HG02870 (cell line): Measurements from ENCODE around the gene BACH2.

Source experiments
- ATAC-seq: cut with Tn5 transposase; IDR thresholded peaks from one replicate; pipeline ENCODE4 v1.9.1; 2021; ENCODE audit warnings: mild to moderate bottlenecking, moderate library complexity; ENCODE audit not compliant: unreplicated experiment

BACH2 gene

GRCh38 chr6:90249034-90249433 lies 47.6 kb downstream of the BACH2 start:
- ATAC-seq = no peak

- no peak for ATAC-seq
Measured at GRCh38 chr6:90247262-90247661, 49.4 kb downstream of the BACH2 start.

GRCh38 chr6:90241229-90241880 lies 55.3 kb downstream of the BACH2 start:
- no peak for ATAC-seq

GRCh38 chr6:90238496-90239266 lies 58.0 kb downstream of the BACH2 start:
- ATAC-seq = no peak

- no peak for ATAC-seq
Measured at GRCh38 chr6:90237350-90237990, 59.2 kb downstream of the BACH2 start.

GRCh38 chr6:90233994-90234393 lies 62.6 kb downstream of the BACH2 start:
- ATAC-seq = no peak

GRCh38 chr6:90233213-90233612 lies 63.4 kb downstream of the BACH2 start:
- no peak for ATAC-seq

- no peak for ATAC-seq
Measured at GRCh38 chr6:90231798-90232197, 64.8 kb downstream of the BACH2 start.

- ATAC-seq = no peak
Measured at GRCh38 chr6:90231308-90231707, 65.3 kb downstream of the BACH2 start.

GRCh38 chr6:90230548-90231215 lies 66.0 kb downstream of the BACH2 start:
- no peak for ATAC-seq

GRCh38 chr6:90229331-90230010 lies 67.2 kb downstream of the BACH2 start:
- no peak for ATAC-seq

- ATAC-seq = no peak
Measured at GRCh38 chr6:90227673-90228072, 69.0 kb downstream of the BACH2 start.

GRCh38 chr6:90227213-90227612 lies 69.4 kb downstream of the BACH2 start:
- ATAC-seq = no peak

GRCh38 chr6:90226257-90226656 lies 70.4 kb downstream of the BACH2 start:
- no peak for ATAC-seq

- no peak for ATAC-seq
Measured at GRCh38 chr6:90224196-90224595, 72.4 kb downstream of the BACH2 start.

GRCh38 chr6:90222724-90223198 lies 73.9 kb downstream of the BACH2 start:
- no peak for ATAC-seq

- no peak for ATAC-seq
Measured at GRCh38 chr6:90222008-90222407, 74.6 kb downstream of the BACH2 start.

GRCh38 chr6:90221403-90221802 lies 75.2 kb downstream of the BACH2 start:
- no peak for ATAC-seq

- ATAC-seq = no peak
Measured at GRCh38 chr6:90220273-90220672, 76.4 kb downstream of the BACH2 start.

- ATAC-seq = no peak
Measured at GRCh38 chr6:90219209-90219985, 77.2 kb downstream of the BACH2 start.
